Sigmoid colon (tissue), 4 donors: Measurements from ENCODE around the gene PODXL2.

Experiments
- EP300 ChIP-seq, 4 donors: sonication (generic); formaldehyde crosslinking; IDR thresholded peaks; one replicate each; pipeline ENCODE4 v1.6.1; 2017; ENCODE audit warnings: antibody characterized with exemption in 4 of 4
- POLR2A ChIP-seq, 2 donors: fragments of 450-650 bp; IDR thresholded peaks; one replicate each; pipeline ENCODE4 v1.6.1; 2016; ENCODE audit warnings: antibody characterized with exemption in 2 of 2, mild to moderate bottlenecking in 2 of 2, moderate library complexity in 2 of 2
- POLR2AphosphoS5 ChIP-seq, 4 donors: sonication (generic); formaldehyde crosslinking; IDR thresholded peaks; one replicate each; pipeline ENCODE4 v1.6.1; 2017; ENCODE audit warnings: antibody characterized with exemption in 4 of 4
- TF ChIP-seq, protein P1 (sequence below), 4 experiments: fragments of 450-650 bp in 3 of 4; fragments of 200-600 bp in 1 of 4; IDR thresholded peaks; one replicate each; pipeline ENCODE4 v1.5.1; 2016 to 2019; ENCODE audit warnings: antibody characterized with exemption in 4 of 4, mild to moderate bottlenecking in 3 of 4, moderate library complexity in 2 of 4

DNA sequence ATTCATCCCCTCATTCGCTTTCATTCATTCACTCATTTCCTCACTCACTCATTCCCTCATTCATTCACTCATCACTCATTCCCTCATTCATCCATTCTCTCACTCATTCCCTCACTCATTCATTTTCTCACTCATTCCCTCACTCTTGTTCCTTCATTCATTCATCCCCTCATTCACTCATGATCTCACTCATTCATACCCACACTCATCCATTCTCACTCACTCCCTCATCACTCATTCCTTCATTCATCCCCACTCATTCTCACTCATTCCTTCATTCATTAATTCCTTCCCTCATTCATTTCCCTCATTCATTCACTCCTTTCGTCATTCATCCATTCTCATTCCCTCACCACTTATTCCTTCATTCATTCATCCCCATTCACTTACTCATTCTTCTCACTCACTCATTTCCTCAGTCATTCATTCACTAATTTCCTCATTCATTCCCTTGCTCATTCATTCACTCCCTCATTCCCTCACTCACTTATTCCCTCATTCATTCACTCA lies 58.3 kb downstream of the PODXL2 start:
- TF ChIP-seq, protein P1, sequence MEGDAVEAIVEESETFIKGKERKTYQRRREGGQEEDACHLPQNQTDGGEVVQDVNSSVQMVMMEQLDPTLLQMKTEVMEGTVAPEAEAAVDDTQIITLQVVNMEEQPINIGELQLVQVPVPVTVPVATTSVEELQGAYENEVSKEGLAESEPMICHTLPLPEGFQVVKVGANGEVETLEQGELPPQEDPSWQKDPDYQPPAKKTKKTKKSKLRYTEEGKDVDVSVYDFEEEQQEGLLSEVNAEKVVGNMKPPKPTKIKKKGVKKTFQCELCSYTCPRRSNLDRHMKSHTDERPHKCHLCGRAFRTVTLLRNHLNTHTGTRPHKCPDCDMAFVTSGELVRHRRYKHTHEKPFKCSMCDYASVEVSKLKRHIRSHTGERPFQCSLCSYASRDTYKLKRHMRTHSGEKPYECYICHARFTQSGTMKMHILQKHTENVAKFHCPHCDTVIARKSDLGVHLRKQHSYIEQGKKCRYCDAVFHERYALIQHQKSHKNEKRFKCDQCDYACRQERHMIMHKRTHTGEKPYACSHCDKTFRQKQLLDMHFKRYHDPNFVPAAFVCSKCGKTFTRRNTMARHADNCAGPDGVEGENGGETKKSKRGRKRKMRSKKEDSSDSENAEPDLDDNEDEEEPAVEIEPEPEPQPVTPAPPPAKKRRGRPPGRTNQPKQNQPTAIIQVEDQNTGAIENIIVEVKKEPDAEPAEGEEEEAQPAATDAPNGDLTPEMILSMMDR (IDR thresholded peaks at IDR 0.05), result no peak
- no peak for TF ChIP-seq POLR2A (IDR thresholded peaks at IDR 0.05)
- no peak for TF ChIP-seq POLR2AphosphoS5 (IDR thresholded peaks at IDR 0.05)
- TF ChIP-seq EP300 (IDR thresholded peaks at IDR 0.05), result no peak
